ENCODE data around the gene CTNNA2.

The CTNNA2 gene

DNA sequence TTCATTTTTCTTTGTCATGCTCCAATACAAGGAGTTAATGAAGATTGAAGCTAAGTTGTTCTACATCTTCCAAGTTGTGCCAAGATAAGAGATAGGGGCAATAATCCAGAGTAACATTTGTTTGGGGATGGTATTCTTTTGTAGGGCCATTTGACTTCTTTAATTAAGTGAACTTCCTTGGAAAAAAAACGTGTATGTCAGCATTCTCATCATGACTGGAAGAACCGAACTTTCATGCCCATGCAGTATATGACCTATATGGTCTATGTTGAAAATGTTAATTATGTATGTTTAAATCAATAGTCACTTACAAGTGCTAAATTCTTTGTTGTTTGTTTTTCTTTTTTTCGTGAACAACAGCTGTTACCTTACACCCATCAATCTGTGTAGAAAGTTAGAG, 1111.2 kb downstream of the CTNNA2 start:
- no peak for TF ChIP-seq SIN3A (IDR thresholded peaks at IDR 0.05; ENCODE audit: borderline replicate concordance, insufficient read depth, low read length)
- TF ChIP-seq FOXP2 (optimal IDR thresholded peaks at IDR 0.05; ENCODE audit: borderline replicate concordance, extremely low read depth, extremely low read length, insufficient read depth): no peak
- TF ChIP-seq, protein P1, sequence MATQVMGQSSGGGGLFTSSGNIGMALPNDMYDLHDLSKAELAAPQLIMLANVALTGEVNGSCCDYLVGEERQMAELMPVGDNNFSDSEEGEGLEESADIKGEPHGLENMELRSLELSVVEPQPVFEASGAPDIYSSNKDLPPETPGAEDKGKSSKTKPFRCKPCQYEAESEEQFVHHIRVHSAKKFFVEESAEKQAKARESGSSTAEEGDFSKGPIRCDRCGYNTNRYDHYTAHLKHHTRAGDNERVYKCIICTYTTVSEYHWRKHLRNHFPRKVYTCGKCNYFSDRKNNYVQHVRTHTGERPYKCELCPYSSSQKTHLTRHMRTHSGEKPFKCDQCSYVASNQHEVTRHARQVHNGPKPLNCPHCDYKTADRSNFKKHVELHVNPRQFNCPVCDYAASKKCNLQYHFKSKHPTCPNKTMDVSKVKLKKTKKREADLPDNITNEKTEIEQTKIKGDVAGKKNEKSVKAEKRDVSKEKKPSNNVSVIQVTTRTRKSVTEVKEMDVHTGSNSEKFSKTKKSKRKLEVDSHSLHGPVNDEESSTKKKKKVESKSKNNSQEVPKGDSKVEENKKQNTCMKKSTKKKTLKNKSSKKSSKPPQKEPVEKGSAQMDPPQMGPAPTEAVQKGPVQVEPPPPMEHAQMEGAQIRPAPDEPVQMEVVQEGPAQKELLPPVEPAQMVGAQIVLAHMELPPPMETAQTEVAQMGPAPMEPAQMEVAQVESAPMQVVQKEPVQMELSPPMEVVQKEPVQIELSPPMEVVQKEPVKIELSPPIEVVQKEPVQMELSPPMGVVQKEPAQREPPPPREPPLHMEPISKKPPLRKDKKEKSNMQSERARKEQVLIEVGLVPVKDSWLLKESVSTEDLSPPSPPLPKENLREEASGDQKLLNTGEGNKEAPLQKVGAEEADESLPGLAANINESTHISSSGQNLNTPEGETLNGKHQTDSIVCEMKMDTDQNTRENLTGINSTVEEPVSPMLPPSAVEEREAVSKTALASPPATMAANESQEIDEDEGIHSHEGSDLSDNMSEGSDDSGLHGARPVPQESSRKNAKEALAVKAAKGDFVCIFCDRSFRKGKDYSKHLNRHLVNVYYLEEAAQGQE (IDR thresholded peaks at IDR 0.05; ENCODE audit: insufficient read depth in 1 of 2, low read depth in 2 of 2, low read length in 2 of 2): no peak
- no peak for TF ChIP-seq TAF1 (IDR thresholded peaks at IDR 0.05; ENCODE audit: borderline replicate concordance, insufficient read depth, low read length)
- TF ChIP-seq POLR2AphosphoS5 (IDR thresholded peaks at IDR 0.05; ENCODE audit: low read depth, low read length): no peak

DNA sequence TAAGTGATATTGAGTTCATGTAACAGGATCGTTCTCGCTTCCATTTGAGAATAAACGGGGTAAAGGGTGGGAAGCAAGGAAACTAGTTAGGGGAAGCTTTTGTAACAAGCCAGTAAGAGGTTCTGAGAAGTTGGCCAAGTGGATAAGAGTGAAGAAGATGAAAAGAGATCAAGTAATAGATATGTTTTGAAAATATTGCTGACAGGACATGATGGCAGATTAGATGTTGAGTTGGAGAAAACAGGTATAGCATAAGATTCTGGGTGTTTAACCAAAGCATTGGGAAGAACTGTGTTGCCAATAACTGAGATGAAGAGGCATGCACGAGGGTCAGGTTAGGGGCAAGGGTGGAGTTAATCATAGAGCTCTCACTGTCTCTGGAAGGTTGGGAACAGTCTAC, 1121.7 kb downstream of the CTNNA2 start:
- TF ChIP-seq POLR2AphosphoS5 (IDR thresholded peaks at IDR 0.05; ENCODE audit: low read depth, low read length) (no peak), TAF1 (IDR thresholded peaks at IDR 0.05; ENCODE audit: borderline replicate concordance, insufficient read depth, low read length) (no peak), SIN3A (IDR thresholded peaks at IDR 0.05; ENCODE audit: borderline replicate concordance, insufficient read depth, low read length) (no peak), FOXP2 (optimal IDR thresholded peaks at IDR 0.05; ENCODE audit: borderline replicate concordance, extremely low read depth, extremely low read length, insufficient read depth) (no peak)
- TF ChIP-seq, protein P1 (IDR thresholded peaks at IDR 0.05; ENCODE audit: insufficient read depth in 1 of 2, low read depth in 2 of 2, low read length in 2 of 2): no peak

DNA sequence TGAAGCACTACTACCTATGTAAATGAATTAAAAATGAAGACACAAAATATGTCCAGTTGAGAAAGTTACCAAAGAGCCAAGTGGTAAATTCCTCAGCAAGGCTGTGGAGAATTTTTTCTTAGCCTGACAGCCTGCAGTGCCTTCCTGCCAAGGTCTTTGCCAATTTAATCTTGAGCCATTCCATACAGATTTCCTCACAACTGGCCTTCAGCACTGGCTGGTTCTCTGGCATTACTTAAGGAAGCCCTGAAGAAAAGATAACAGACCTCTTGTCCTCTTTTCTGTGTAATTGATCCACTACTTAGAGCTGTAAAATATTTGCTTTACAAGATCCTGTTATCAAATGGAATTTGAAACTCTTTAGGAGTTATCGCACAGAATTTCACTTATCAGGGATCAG, 1125.9 kb downstream of the CTNNA2 start:
- TF ChIP-seq SIN3A (IDR thresholded peaks at IDR 0.05; ENCODE audit: borderline replicate concordance, insufficient read depth, low read length): no peak
- TF ChIP-seq TAF1 (IDR thresholded peaks at IDR 0.05; ENCODE audit: borderline replicate concordance, insufficient read depth, low read length): no peak
- TF ChIP-seq, protein P1 (IDR thresholded peaks at IDR 0.05; ENCODE audit: insufficient read depth in 1 of 2, low read depth in 2 of 2, low read length in 2 of 2): no peak
- no peak for TF ChIP-seq POLR2AphosphoS5 (IDR thresholded peaks at IDR 0.05; ENCODE audit: low read depth, low read length)
- TF ChIP-seq FOXP2 (optimal IDR thresholded peaks at IDR 0.05; ENCODE audit: borderline replicate concordance, extremely low read depth, extremely low read length, insufficient read depth): no peak

DNA sequence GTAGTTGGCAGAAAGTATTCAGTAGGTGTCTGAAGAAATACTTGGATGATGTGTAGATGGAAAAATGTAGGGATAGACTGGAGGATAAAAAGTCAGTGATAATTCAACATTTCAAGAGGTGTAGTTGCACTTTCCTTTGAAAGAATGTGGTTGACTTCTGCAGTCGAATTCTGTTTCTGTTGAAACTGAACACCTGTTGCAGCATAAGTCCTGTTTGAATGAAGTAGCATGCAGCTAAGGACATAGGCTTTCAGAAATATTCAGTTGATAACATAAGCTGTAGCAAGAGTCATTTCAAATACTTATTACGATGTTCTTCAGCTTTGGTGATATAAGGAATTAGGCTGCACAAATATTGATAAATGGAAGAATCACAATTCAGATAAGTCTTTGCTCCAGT, 1129.6 kb downstream of the CTNNA2 start:
- TF ChIP-seq POLR2AphosphoS5 (IDR thresholded peaks at IDR 0.05; ENCODE audit: low read depth, low read length) (no peak), FOXP2 (optimal IDR thresholded peaks at IDR 0.05; ENCODE audit: borderline replicate concordance, extremely low read depth, extremely low read length, insufficient read depth) (no peak)

DNA sequence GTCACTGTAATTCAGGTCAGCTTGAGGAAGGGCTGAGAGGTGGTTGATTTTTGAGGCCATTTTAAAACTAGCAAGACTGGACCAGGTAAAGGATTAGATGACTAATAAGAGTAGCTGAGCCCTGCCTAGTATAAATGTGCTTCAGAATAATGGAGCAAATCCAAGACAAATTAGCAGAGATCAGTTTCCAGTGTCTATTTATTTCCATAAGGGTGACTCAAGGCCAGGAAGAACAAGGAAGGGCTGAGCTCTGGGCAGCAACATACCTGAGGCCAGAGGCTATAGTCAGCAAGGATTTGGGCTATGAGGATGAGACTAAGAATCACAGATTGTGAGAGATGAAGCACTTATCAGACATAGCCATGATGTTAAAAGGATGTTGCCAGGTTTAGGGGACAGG, 1130.7 kb downstream of the CTNNA2 start:
- no peak for TF ChIP-seq TAF1 (IDR thresholded peaks at IDR 0.05; ENCODE audit: borderline replicate concordance, insufficient read depth, low read length)
- TF ChIP-seq, protein P1 (IDR thresholded peaks at IDR 0.05; ENCODE audit: insufficient read depth in 1 of 2, low read depth in 2 of 2, low read length in 2 of 2): no peak
- TF ChIP-seq SIN3A (IDR thresholded peaks at IDR 0.05; ENCODE audit: borderline replicate concordance, insufficient read depth, low read length): no peak
- TF ChIP-seq POLR2AphosphoS5 (IDR thresholded peaks at IDR 0.05; ENCODE audit: low read depth, low read length): no peak
